HG03469 (cell line): ENCODE measurements around the gene SHD.
"Not testable (repeated sequence)": the region's sequence is repeated elsewhere in the genome, so short reads cannot be mapped to it uniquely, and the experiment has no call there.

Source experiments
- ATAC-seq: cut with Tn5 transposase; IDR thresholded peaks from one replicate; pipeline ENCODE4 v1.9.1; 2021; ENCODE audit warnings: mild to moderate bottlenecking, moderate library complexity, moderate number of reproducible peaks; ENCODE audit not compliant: unreplicated experiment

The SHD gene

GRCh38 chr19:4266253-4267000, 12.6 kb upstream of the SHD start:
- ATAC-seq, result no peak

DNA sequence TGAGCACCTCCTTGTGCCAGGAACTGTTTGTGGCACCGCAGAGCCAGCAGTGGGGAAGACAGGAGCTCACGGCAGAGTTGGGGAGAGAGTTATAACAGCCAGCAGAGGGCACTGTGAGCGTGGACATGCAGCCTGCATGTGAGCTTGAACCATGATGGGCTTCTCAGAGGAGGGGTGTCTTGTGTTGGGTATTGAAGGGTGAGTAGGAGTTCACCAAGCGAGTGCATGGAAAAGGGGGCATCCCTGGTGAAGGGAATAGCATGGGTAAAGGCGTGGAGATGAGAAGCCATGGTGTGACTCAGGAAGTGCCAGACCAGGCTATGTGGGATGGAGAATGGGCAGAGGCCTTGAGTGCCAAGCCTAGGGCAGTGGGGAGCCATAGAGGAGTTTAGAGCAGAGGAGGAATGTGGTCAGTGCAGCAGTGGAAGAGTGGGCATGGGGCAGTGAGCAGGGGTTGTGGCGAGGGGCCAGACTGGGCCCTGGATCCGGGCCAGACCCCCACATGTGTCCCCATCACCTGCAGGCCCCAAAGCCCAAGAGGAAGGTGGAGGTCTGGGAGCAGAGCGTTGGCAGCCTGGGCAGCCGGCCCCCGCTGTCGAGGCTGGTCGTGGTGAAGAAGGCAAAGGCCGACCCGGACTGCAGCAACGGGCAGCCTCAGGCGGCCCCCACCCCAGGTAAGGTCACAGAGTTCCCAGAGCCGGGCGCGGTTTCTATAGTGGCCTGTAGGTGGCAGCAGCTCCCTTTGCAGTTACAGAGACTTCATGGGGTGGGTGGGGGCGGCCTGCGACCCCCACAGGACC, 11.8 kb upstream of the SHD start:
- no peak for ATAC-seq

DNA sequence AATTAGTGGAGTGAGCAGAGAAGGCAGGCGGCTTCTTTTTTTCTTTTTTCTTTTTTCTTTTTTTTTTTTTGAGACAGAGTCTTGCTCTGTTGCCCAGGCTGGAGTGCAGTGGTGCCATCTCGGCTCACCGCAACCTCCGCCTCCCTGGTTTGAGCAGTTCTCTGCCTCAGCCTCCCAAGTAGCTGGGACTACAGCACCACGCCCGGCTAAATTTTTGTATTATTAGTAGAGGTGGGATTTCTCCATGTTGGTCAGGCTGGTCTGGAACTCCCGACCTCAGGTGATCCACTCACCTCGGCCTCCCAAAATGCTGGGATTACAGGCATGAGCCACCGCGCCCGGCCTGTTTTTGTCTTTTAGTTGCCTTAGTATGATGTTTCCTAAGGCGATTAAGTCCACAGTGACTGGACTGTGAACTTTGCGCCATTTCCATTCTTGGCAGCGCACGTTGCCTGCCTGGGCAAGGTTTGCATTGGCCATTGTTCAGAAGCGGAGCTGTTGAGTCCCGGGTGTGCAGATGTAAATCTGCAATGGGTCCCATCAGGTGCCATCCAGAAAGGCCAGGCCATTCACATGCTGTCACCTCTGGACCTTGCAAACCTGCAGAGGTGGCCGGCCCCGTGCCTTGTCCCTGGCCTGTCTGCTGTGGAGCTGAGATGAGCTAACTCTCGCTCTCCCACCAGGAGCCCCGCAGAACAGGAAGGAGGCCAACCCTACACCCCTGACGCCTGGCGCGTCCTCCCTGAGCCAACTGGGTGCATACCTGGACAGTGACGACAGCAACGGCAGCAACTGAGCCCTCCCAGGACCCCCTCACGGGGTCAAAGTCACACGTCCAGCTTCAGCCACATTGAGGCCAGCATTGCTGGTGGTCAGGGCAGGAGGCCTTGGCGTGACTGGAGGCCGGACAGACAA, 10.9 kb upstream of the SHD start:
- no peak for ATAC-seq

- no peak for ATAC-seq
Measured at GRCh38 chr19:4268816-4269430, 10.1 kb upstream of the SHD start.

- no peak for ATAC-seq
Measured at GRCh38 chr19:4272894-4273293, 6.2 kb upstream of the SHD start.

DNA sequence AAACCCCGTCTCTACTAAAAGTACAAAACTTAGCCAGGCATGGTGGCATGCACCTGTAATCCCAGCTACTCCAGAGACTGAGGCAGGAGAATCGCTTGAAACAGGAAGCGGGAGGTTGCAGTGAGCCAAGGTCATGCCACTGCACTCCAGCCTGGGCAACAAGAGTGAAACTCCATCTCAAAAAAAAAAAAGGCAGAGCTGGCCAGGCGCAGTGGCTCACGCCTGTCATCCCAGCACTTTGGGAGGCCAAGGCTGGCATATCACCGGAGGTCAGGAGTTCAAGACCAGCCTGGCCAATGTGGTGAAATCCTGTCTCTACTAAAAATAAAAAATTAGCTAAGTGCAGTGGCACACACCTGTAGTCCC, 4.8 kb upstream of the SHD start:
- not testable (repeated sequence) for ATAC-seq

- ATAC-seq, result no peak
Measured at GRCh38 chr19:4277191-4277696, 1.8 kb upstream of the SHD start.

DNA sequence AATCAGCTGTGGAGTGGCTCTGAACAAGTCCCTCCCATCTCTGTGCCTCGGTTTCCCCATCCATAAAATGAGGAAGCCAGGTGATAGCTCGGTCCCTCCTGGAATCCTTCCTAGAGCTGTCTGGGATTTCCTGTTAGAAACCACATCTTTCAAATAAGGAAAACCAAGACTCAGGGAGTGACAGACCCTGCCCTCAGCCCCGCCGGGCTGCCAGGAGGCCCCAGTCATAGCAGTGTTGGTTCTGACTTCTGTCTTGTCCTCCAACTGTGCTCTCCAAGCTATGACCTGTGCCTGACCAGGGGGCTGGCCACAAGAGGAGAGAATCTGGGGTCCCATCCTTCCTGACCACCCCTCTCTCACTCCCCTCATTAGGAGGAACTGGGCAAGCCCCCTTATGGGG, 1.1 kb upstream of the SHD start:
- no peak for ATAC-seq

GRCh38 chr19:4279267-4279529, 132 bp downstream of the SHD start:
- ATAC-seq, result no peak

DNA sequence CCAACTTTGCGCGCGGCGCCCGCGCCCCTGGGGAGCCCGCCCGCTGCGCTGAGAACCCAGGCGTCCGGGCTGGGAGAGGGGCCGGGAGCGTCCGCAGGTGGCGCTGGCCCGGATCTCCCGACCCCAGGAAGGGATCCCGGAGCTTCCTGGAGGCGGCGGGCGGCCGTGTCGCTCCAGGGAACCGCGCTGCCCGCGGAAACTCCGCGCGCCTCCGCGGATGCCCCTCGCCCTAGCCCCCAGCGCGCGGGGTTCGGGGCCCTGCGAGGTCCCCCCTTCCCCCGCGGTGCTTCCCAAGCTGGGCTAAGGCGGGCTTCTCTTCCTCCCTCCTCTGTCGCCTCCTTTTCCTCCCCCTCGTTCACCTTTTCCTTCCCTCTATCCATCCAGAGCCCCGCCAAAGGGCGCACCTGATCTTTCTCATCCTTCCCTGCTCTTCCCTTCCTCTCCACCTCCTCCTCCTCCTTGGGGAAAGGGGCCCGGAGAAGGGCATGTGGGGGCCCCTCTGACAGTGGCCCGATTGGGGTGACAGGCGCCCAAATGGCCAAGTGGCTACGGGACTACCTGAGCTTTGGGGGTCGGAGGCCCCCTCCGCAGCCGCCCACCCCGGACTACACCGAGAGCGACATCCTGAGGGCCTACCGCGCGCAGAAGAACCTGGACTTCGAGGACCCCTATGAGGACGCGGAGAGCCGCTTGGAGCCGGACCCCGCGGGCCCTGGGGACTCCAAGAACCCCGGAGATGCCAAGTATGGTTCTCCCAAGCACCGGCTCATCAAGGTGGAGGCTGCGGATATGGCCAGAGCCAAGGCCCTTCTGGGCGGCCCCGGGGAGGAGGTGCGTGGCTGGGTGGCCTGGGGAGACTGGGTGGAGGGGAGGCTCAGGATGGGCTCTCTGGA, 710 bp downstream of the SHD start:
- no peak for ATAC-seq

DNA sequence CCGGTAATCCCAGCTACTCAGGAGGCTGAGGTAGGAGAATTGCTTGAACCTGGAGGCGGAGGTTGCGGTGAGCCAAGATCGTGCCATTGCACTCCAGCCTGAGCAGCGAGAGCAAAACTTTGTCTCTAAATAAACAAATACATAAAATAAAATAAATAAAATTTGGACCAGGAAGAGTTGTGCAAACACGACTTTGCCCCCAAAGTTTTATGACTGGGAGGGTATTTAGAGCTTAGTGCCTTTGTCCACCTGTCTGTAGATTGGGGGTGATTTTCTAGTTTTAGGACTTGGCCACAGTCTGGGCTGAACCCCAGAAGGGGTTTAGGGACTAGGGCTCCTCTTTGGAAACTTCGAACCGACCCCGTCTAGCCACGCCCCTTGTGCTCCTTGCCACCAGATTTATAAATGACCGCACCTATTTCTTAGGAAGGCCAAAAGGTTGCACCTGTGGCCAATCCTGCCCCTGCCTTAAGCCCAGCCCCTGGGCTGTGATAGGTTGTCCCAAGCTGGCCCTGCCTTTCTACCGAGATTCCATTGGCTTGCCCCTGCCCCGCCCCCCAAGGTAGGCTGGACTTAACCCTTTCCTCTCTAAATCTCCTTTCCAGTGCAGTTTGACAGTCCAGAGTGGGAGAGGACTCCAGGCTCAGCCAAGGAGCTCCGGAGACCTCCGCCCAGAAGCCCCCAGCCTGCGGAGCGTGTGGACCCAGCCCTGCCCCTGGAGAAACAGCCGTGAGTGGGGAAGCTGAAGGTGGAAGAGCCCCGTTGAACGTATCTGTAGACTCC, 5.3 kb downstream of the SHD start:
- ATAC-seq, result no peak

GRCh38 chr19:4284974-4285373, 5.9 kb downstream of the SHD start:
- no peak for ATAC-seq

GRCh38 chr19:4286141-4286540, 7.1 kb downstream of the SHD start:
- ATAC-seq, result not testable (repeated sequence)

DNA sequence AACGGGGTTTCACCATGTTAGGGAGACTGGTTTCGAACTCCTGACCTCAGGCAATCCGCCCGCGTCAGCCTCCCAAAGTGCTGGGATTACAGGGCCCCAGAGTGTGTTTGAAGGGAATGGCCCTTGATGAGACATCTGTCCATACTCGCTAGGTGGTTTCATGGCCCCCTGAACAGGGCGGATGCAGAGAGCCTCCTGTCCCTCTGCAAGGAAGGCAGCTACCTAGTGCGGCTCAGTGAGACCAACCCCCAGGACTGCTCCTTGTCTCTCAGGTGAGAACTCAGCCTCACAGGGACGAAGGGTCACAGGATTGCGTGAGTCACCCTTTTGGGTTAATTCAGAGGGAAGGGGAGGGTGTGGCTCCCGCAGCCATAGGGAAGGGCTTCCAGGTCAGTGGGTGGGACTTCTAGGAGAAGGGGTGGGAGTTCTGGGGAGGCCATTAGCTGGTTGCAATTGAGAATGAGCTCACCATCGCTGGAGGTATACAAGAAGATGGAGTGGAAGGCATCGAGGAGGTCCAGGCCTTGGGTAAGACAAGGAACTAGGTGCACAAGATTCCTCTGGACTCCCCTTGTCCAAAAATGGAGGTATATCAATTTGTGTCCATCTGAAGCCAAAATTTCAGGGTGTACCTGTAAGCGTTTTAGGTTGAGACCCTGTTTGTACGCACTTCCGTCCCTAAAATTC, 9.2 kb downstream of the SHD start:
- ATAC-seq, result no peak

DNA sequence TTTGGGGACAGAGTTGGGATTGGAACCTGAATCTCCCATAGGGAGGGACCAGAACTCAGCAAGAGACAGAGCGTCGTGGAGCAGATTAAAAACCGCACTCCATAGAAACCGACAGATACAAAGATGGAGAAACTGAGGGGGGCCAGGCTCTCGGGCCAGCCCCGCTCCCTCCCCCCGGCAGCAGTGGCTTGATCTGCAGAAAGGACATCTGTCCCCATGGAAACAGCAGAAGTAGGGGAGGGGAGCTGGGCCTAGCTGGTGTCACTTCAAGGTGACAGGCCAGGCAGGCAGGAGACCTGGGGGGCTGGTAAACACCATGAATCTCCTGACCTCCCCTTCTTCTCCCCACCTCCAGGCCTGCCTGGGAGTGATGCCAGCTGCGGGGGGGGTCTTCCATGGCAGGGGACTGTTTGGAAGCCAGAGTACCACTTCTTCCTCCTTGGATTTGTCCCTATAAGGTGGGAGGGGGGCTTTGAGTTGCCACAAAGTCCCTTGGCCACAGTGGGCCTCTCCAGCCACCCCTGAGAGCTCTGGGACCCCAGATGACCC, 12.2 kb downstream of the SHD start:
- no peak for ATAC-seq

- no peak for ATAC-seq
Measured at GRCh38 chr19:4292515-4292914, 13.4 kb downstream of the SHD start.

GRCh38 chr19:4294389-4294788, 15.3 kb downstream of the SHD start:
- ATAC-seq, result no peak
